Medulla oblongata (tissue), 1 donor: ENCODE data around the gene ZNF273.
A peak's percentile ranks its signal among the peaks of the same experiment; 100 is the strongest.
"Not testable (repeated sequence)": the region's sequence is repeated elsewhere in the genome, so short reads cannot be mapped to it uniquely, and the experiment has no call there.

Source experiments
- DNase-seq: peaks from one replicate; pipeline ENCODE4 v3.0.0-alpha.2; 2015; ENCODE audit errors: extremely low spot score

ZNF273 gene

GRCh38 chr7:64888901-64889685 is 14.0 kb upstream of the ZNF273 start:
- peak; percentile 32 for DNase-seq

DNA sequence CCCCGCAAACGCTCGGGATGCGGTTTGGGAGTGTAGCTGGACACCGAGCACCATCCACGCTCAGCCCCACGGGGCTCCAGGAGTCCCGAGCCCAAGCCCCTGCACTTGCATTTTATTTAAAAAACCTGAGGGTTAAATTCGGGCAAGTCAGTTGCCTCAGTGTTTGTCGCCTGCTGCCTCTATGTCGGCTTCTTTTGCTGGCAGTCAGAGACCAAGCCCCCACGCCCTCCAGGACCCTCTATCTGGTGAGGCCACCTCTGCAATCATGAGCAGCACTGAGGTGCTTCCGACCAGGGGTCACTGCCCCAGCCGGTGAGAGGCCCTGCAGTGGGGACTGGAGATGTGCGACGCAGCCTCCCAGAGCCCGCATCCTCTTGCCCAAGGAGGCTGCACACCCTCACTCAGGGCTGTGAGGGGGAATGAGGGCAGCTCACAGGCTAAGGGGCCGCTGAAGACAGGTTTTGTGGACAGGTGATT is 13.3 kb upstream of the ZNF273 start:
- DNase-seq = no peak

DNA sequence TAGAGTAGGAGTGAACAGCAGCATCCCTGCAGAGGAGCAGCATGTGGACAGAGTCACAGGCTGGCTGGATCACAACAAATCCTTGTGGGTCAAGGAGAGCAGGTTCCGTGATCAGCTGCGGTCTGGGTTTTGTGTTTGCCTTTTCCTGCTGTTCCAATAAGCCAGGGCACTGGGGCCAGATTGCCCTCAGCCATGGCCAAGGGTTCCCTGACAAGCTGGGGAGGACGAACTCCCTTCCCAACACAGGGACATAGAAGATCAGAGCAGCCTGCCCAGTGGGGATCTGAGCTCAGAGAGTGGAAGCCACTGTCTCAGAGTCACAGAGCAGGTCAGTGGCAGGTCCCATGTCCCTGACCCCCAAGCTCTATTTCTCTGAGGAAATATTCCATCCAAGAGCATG is 12.8 kb upstream of the ZNF273 start:
- DNase-seq = not testable (repeated sequence)

- DNase-seq = no peak
These were observed 12.2 kb upstream of the ZNF273 start for GRCh38 chr7:64890761-64891362.

GRCh38 chr7:64891363-64892081 is 11.6 kb upstream of the ZNF273 start:
- DNase-seq = not testable (repeated sequence)

DNA sequence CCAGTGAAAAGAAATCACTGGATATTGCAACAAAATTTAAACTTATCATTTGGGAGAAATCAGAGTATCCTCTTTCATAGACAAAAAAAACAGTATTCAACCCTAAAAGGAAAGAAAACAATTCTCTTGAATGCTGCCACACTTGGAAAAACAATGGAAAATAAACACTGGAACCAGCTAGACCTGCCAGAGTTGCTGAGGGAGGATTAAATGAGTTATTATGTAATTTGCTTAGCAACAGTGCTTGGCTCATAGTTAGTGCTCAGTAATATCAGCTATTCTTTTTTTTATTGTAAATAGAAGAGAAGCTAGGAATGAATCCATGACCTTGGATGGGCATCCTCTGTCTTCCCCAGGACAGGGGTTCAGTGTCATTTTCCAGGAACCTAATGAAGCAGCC is 11.0 kb upstream of the ZNF273 start:
- DNase-seq = no peak

DNA sequence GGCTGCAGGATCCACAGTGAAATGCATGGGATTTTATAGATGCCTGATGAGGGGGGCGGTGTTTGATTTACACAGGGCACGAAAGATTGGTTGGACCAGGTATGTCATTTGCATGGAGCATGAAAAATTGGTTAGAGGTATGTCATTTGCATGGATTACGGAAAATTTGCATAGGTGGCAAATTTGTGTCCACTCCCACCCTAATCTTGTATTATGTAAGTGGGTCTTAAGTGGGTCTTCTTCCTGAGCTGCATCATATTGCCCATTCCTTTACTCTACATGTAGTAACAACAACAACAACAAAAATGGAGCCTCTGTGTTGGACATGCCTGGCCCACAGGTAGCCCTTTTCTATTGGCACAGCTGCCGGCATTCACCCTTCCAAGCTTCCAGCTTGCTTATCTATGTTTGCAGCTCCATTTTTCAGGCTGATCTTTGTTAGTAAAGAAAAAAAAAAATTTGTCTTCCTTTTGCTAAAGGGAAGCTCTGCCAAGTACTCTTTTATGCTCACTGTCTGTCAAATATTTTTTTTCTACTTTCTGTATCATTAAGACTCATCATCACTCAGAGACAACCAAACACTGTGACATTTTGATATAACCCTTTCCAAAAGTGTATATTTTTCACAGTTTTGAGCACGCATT is 10.3 kb upstream of the ZNF273 start:
- DNase-seq = no peak

GRCh38 chr7:64893401-64893800 is 9.7 kb upstream of the ZNF273 start:
- DNase-seq = no peak

GRCh38 chr7:64902461-64902805 is 640 bp upstream of the ZNF273 start:
- not testable (repeated sequence) for DNase-seq

GRCh38 chr7:64904008-64904407 is 935 bp downstream of the ZNF273 start:
- no peak for DNase-seq

DNA sequence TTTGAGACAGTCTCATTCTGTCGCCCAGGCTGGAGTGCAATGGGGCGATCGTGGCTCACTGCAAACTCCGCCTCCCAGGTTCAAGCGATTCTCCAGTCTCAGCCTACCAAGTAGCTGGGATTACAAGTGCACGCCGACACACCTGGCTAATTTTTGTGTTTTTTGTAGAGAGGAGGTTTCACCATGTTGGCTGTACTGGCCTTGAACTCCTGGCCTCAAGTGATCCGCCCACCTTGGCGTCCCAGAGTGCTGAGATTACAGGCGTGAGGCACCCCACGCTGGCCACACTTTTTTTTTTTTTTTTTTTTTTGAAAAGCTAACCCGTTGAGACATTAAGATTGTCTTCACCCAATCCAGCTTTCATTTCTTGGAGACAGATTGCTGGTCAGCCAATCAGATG is 2.1 kb downstream of the ZNF273 start:
- DNase-seq = no peak

GRCh38 chr7:64905547-64905946 is 2.5 kb downstream of the ZNF273 start:
- DNase-seq = no peak

- no peak for DNase-seq
These were observed 4.7 kb downstream of the ZNF273 start for GRCh38 chr7:64907641-64908326.

- no peak for DNase-seq
These were observed 5.3 kb downstream of the ZNF273 start for GRCh38 chr7:64908358-64908757.

DNA sequence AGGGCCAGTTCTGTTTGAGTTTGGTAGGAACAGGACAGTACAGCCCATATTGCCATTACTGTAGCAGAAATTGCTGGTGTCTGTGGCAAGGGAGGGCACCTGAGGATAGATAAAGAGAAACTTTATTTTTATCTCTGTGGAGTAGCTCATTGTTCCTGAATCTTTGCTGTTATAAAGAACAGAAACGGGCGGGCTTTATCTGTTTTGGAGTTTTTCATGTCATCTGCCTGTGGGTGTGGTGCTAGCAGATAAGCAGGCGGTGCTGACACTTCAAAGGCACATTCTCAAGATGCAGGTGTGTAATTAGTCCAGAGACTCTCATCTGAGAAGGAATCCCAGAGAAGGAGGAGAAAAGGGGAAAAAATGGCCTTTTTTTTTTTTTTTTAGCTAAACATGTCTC is 11.5 kb downstream of the ZNF273 start:
- no peak for DNase-seq

DNA sequence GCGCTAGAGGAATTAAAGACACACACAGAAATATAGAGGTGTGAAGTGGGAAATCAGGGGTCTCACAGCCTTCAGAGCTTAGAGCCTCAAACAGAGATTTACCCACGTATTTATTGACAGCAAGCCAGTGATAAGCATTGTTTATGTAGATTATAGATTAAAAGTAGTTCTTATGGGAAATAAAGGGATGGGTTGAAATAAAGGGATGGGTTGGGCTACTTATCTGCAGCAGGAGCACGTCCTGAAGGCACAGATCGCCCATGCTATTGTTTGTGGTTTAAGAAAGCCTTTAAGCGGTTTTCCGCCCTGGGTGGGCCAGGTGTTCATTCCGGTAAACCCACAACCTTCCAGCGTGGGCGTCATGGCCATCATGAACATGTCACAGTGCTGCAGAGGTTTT is 12.2 kb downstream of the ZNF273 start:
- not testable (repeated sequence) for DNase-seq

- not testable (repeated sequence) for DNase-seq
These were observed 25.4 kb downstream of the ZNF273 start for GRCh38 chr7:64928252-64929187.

DNA sequence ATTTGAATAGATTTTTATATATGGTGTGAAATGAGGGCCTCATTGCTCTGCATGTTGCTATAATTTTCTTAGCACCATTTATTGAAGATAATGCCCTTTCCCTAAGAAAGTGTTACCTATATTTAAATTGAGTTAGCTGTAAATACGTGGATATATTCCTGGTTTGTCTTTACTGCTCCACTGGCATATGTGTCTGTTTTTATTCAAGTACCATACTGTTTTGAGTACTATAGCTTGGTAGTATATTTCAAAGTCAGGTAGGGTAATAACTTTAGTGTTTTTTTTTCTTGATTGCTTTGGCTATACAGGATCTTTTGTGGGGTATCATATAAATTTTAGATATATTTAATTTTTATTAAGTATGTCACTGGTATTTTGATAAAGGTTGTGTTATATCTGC is 31.4 kb downstream of the ZNF273 start:
- DNase-seq = no peak

- no peak for DNase-seq
These were observed 35.5 kb downstream of the ZNF273 start for GRCh38 chr7:64938540-64938939.

DNA sequence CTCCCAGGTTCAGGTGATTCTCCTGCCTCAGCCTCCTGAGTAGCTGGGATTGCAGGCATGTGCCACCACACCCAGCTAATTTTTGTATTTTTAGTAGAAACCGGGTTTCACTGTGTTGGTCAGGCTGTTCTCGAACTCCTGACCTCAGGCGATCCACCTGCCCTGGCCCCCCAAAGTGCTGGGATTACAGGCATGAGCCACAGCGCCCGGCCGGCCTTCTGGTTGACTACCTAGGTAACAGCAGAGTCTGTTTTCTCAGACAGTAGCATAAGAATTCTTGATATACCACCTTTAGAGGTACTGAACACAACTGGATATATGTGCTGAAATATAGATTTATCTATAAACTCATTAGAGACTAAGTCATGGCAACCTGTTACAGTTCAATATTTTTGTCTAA is 36.9 kb downstream of the ZNF273 start:
- not testable (repeated sequence) for DNase-seq
